C4-2B (cell line): ENCODE data around the gene EML6.

Experiments
- CTCF ChIP-seq: fragments of 450-650 bp; conservative IDR thresholded peaks from 2 replicates; pipeline ENCODE4 v1.5.1; 2017; ENCODE audit warnings: mild to moderate bottlenecking
- ZFX ChIP-seq: fragments of 450-650 bp; IDR thresholded peaks from 2 replicates; pipeline ENCODE4 v1.6.1; 2017

GRCh38 chr2:54901224-54901986 lies 177.9 kb downstream of the EML6 start:
- TF ChIP-seq CTCF (no peak), ZFX (no peak)
